GM19240 (cell line): ENCODE results near the gene SLAMF8.

Source experiments
- DNase-seq: peaks from one replicate; pipeline ENCODE4 v3.0.0; 2011; ENCODE audit warnings: low spot score; ENCODE audit not compliant: insufficient read length

The SLAMF8 gene

GRCh38 chr1:159845751-159846629 lies 19.3 kb downstream of the SLAMF8 start:
- DNase-seq = no peak

GRCh38 chr1:159847231-159847630 lies 20.6 kb downstream of the SLAMF8 start:
- no peak for DNase-seq

DNA sequence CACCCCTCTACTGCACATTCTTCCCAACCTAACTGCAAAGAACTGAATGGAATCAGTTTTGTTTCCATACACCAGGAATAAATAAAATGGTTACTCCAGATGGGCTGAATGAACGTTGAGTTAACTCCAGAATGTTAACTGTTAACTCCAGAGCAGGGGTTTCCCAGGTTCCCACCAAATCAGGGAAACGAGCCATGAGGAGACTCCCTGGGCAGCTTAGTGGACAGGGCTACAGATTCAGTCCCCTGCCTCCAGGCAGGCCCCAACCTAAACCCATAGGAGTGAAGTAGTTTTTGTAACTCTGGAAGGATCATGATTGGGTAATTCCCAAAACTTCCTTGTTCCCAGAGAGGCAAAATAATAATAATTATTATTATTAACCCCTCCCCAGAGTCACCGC lies 21.7 kb downstream of the SLAMF8 start:
- no peak for DNase-seq

GRCh38 chr1:159849626-159850366 lies 23.1 kb downstream of the SLAMF8 start:
- no peak for DNase-seq

DNA sequence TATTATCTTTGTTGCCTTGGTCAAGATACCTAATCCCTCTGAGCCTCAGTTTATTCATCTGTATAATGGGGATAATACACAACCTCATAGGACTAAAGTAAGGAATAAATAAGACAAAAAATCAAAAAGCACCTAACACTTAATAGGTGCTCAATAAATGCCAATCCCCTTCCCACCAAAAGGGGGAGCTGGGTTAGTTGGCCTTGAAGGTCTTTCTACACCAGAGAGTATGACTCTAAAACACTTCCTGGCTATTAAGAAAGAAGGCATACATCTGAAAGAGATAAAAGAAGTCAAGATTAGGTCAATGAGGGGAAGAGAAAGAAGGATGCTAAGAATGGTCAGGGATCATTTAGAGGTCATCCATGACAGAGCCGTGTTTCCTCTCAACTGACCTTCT lies 24.7 kb downstream of the SLAMF8 start:
- DNase-seq = no peak

DNA sequence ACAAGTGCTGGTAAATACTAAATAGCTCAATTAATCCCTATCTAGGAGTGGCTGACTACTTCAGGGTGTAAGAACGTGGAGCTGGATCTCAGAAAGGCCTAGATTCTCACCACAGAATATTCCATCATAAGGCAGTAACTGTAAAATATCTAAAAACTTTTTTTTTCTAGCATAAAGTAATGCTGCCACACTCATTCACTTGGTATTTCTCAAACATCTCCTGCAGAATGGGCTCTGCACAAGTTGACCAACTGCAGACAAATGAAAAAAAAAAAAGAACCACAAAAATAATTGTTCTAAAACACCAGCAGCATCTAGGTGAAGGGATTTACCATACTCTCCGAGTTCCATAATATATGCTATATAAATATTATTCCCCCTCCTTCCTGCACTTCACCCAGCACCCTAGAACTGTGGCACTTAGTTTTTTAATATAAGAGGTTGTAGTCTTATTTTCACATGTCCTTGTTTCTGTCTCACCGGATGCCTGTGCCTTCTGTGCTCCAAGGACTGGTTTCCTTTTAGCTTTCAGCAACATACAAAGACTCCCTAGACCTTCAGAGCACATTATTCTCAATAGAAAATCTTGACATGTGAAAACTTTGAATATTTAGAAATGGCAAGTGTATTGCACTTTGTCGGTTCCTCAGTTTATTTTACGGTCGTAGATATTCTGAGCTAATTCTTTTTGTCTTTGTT lies 26.9 kb downstream of the SLAMF8 start:
- DNase-seq = no peak

GRCh38 chr1:159854116-159854692 lies 27.5 kb downstream of the SLAMF8 start:
- DNase-seq = no peak

DNA sequence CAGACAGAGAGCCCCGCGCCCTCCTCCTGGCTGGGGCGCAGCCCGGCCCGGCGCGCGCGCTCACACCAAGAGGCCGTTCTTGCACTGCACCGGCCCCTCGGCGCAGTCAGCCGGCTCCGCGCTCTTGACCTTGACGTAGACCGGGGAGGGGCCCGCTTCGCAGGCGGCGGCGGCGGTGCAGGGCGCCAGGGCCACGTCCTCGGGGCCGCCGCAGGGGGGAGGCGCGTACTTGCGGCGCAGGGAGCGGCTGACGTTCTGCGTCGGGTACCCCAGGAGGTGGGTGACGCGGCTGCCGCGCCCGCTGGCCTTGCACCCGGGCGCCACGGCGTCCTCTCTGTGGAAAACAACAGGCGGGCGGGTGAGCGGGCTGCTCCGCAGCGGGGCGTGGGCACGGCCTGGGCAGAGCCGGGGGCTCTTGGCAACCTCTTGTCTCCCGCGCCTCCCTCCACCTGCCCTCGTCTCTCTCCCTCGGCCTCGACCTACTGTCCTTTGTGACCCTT lies 28.1 kb downstream of the SLAMF8 start:
- DNase-seq = peak; percentile 45

GRCh38 chr1:159855709-159856108 lies 29.0 kb downstream of the SLAMF8 start:
- no peak for DNase-seq

GRCh38 chr1:159856576-159856975 lies 29.9 kb downstream of the SLAMF8 start:
- DNase-seq = no peak

- DNase-seq = no peak
Observed at GRCh38 chr1:159857889-159858288, 31.2 kb downstream of the SLAMF8 start.

- no peak for DNase-seq
Observed at GRCh38 chr1:159859767-159860322, 33.2 kb downstream of the SLAMF8 start.

- no peak for DNase-seq
Observed at GRCh38 chr1:159860456-159860855, 33.8 kb downstream of the SLAMF8 start.

DNA sequence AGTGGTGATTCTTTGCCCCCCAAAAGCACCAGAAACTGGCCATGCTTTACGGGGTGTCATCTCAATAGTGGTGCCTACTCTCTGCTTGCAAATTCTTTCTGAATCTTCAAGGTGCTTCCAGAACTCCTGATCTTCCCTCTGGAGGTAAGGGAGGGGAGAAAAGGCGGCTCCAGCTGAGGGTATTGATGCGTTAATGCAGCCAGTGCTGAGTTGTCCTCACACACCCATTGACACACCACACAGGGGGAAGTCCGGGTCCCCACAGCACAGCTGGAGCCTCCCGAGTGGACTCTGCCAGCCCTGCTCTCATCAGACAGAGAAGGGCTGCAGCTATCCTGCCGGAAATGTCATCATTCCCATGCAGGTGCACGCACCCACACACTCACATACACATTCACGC lies 34.5 kb downstream of the SLAMF8 start:
- DNase-seq = no peak

DNA sequence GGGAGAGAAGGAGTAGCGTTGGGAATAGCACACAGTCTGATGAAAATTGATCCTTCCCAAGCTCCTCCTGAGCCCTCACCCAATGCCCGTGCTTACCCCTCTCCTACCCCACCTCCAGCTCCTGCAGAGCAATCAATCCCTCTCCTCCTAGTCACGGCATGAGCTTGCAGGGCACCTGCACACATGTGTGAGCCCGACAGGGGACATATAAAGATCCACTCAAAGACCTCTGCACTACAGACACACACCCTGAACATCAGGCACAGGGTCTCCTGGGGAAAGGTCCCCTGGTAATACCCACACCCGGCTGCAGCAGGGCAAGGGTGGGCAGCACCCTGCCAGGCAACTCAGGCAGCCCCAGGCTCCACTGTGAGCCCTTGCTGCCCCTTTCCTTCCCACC lies 35.4 kb downstream of the SLAMF8 start:
- no peak for DNase-seq

DNA sequence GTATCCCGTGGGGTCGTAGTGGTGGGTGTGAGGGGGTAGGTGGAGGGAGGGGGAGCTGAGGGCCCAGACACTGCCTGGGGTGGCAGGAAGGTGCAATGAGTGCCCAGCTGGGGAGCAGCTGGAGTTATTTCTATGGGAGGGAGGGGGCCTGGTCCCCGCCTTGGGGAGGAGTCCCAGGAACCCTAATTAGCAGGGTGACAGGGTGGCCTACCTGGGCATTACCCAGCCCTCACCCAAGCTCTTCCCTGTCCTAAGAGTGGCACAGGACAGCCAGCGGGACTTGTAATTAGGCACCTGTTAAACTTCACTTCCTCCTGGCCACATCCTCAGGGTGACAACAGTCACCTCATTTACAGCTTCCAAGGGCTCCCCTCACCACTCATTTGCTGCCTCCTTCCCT lies 35.9 kb downstream of the SLAMF8 start, which contains the start of gene VSIG8:
VSIG8 (minus strand) TSS at position 101 of the 400 bp plus-strand sequence. CDS start 136 bp downstream, outside the sequence.
- DNase-seq = no peak

DNA sequence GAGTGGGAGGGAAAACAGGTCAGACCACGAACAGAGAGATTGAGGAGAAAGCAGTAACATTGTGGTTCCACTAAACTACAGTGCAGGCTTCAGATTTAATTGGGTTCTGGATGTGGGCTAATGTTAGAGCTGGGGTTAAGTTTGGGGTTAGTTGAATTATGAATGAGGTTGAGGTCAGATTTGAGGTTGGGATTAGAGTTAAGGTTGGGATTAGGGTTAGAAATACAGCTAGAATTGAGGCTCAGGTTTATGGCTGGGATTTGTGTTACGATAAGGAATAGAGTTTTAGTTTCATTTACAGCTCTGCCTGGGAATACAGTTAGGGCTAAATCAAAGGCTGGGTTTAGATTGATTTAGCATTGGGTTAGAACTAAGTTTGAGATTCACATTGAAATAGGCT lies 37.6 kb downstream of the SLAMF8 start:
- DNase-seq = no peak

GRCh38 chr1:159866066-159866465 lies 39.4 kb downstream of the SLAMF8 start:
- no peak for DNase-seq

GRCh38 chr1:159866905-159867663 lies 40.4 kb downstream of the SLAMF8 start:
- no peak for DNase-seq

- DNase-seq = no peak
Observed at GRCh38 chr1:159867664-159868026, 41.0 kb downstream of the SLAMF8 start.
